Posterior cingulate gyrus (tissue), 11 donors: ENCODE measurements around the gene CLEC4M.
"Not testable (repeated sequence)": the region's sequence is repeated elsewhere in the genome, so short reads cannot be mapped to it uniquely, and the experiment has no call there.

Source experiments
- DNase-seq, 10 donors: peaks; one replicate each; pipeline versions ENCODE4 v3.0.0 to v3.0.0-alpha.2; 2020 to 2021; ENCODE audit warnings: mixed read lengths in 3 of 10
- intact Hi-C: fragments of 100-400 bp; cut with DNase I; formaldehyde crosslinking; loops from one replicate; pipeline ENCODE4 v1.15.1; 2023

The CLEC4M gene

DNA sequence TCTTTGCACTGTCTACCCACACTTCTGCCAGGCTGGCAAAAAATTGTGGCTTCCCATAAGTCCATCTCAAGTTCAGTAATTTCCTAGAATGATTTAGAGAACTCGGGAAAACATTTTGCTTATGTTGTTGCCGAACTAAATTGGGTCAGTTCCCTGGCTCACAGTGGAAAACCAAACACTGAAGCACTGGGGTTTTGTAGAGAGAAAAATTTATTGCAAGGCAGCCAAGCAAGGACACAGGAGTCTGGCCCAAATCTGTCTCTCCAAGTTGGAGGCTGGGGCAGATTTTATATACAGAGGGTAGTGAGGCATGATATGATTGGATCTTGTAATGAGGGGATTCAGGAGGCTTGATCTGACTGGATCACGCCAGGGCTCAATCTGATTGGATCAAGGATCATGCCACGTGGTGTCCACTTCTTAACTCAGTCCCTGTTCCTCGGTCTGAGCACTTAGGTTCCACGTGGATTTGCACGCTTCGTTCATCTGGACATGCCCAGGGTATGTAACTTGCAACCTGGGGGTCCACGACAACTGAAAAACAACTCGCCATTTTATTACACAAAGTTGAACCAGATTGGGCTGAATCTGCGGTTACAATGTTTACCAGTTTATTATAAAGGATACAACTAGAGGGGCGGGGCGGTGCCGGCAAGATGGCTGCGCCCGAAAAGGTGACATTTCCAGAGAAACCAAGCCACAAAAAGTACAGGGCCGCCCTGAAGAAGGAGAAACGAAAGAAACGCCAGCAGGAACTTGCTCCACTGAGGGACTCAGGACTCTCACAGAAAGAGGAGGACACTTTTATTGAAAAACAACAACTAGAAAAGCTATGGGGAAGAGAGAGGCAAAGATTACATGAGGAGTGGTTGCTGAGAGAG, 23.0 kb upstream of the CLEC4M start:
- DNase-seq, result no peak
- intact Hi-C loops, result no loop called here

DNA sequence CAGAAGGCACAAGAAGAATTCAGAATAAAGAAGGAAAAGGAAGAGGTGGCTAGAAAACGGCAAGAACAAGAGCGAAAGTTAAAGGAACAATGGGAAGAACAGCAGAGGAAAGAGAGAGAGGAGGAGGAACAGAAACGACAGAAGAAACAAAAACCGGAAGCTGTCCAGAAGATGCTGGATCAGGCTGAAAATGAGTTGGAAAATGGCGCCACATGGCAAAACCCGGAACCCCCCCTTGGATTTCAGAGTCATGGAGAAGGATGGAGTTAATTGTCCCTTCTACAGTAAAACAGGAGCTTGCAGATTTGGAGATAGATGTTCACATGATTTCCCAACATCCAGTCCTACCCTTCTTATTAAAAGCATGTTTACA, 22.4 kb upstream of the CLEC4M start:
- no peak for DNase-seq
- intact Hi-C loops, result no loop called here

DNA sequence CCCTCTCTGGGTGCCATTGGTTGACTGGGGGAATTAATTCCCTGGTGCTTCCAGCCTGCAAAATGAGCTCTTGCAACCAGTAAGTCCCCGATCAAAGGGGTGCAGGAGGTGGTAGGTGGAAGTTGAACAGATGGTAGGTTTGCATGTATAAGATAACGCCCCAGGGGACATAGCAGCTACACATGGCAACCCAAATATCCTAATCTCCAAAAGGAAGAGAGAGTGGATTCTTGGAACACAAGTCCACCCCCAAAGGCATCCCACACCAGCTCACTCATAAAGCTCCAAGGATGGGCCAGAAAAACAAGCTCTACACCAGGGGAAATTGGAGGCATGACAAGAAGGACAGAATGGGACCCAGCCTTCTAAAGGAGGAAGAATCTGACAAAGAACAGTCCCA, 20.5 kb upstream of the CLEC4M start:
- no peak for DNase-seq
- intact Hi-C loops, result no loop called here

DNA sequence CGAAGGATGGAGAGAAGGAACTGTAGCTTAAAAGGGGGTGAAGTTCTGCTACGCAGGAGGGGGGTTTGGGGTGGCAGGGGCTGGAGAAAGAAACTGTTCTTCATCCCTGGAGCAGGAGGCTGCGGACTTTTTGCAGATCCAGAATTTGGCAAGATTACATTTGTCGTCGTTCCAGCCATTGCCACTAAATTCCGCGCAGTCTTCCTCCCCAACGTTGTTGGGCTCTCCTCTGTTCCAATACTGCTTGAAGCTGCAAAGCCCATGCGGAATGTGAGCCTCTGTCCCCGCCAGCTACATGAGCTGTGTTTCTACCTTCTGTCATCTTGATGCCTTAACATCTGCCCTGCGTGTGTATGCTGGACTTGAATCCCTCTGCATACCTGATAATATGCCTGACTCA, 20.1 kb upstream of the CLEC4M start:
- DNase-seq, result peak in 1 of 10 donors; percentile 14
- intact Hi-C loops, result no loop called here

DNA sequence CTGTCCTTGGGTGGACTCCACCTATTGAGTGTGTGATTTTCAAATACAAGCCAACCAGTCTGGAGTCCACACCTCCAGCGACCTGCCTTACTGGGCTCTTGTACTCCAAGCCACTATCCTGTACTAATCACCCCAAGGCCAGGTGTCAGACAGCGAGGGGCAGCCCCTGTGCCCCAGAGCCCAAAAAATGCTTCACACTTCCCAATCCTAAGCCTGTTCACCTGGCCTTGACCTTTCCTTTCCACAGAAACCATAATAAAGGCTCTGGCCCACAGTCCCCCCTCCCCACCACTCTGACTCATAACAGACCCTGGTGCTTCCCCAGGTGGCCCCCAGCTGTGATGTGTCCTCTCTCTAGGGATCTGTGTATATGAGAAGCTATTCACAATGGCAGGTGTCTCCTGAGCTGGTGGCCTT, 19.6 kb upstream of the CLEC4M start:
- peak in 1 of 10 donors; percentile 4 for DNase-seq
- intact Hi-C loops, result no loop called here

DNA sequence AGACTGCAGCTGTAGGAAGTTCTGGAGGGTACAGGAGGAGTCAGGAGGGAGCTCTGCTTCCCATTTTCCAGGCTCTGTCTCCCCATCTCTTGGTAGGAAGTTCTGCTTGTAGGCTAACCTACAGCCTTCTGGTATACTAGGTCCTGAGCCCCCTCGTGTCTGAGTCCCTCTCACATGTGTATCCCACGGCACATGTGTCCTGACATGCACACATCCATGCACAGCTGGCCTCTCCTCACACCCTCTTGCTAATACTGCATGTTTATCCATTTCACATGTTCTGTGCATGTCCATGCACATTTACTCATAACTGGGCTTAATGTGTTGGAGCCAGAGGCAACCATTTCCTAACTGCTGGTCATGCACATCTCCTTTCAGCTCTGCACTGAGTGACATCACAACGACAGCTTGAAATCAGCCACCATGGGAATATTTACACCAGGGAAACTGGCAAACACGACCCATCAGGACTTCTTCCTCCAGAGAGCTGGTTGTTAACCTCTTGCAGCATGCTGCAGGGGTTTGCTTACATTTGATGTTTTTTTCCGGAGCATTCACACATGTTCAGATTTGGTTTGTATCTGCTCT, 18.8 kb upstream of the CLEC4M start:
- DNase-seq, result no peak
- intact Hi-C loops, result no loop called here

DNA sequence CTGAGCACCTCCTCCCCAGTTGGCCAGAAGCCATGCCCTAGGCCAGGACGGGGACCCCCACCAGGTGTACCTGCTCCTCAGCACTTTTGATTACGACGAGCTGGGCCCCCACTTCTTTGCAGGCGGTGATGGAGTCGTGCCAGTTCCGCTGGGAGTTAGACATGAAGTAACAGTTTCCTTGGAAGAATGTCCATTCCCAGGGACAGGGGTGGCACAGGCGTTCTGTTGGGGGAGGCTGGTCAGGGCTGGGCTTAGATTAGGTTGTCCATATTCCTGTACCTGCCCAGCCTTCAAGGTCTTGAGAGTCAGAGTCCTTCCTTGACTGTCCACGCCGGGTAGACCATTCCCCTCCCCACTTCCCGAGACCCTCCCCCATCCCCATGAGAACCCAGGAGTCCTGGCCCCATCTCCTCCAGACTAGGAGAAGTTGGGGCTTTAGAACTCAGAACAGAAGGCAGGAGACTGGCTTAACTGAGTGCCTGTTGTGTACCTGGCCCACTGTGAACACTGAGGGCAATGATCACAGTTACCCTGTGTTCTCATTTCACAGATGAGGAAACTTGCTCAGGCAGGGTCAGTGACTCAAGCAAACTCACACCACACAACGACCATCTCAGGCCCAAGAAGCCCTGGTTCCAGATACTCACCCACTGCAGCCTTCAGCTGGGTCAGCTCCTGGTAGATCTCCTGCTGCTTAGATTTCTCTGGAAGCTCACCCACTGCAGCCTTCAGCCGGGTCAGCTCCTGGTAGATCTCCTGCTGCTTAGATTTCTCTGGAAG, 18.0 kb upstream of the CLEC4M start:
- intact Hi-C loops, result no loop called here

DNA sequence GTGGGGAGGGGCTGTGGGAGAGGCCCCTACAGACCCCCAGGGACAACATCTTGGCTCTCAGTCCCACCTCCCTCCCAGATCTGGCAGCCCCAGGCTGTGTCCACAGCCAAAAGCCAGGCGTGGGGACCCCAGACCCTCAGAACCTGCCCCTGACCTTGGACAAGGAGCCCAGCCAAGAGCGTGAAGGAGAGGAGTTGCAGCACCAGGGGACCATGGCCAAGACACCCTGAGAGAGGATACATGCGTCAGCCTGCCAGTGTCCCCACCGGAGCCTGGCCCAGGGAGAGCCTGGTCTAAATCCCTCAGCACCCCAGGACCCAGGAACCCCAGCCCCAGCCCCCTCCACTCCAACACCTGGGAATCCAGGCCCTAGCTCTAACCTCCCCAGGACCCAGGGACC, 16.7 kb upstream of the CLEC4M start:
- peak in 1 of 10 donors; percentile 38 for DNase-seq
- intact Hi-C loops, result not testable (repeated sequence)

More for the DNA sequence above, 18.0 kb upstream of the CLEC4M start:
- DNase-seq, result no peak

DNA sequence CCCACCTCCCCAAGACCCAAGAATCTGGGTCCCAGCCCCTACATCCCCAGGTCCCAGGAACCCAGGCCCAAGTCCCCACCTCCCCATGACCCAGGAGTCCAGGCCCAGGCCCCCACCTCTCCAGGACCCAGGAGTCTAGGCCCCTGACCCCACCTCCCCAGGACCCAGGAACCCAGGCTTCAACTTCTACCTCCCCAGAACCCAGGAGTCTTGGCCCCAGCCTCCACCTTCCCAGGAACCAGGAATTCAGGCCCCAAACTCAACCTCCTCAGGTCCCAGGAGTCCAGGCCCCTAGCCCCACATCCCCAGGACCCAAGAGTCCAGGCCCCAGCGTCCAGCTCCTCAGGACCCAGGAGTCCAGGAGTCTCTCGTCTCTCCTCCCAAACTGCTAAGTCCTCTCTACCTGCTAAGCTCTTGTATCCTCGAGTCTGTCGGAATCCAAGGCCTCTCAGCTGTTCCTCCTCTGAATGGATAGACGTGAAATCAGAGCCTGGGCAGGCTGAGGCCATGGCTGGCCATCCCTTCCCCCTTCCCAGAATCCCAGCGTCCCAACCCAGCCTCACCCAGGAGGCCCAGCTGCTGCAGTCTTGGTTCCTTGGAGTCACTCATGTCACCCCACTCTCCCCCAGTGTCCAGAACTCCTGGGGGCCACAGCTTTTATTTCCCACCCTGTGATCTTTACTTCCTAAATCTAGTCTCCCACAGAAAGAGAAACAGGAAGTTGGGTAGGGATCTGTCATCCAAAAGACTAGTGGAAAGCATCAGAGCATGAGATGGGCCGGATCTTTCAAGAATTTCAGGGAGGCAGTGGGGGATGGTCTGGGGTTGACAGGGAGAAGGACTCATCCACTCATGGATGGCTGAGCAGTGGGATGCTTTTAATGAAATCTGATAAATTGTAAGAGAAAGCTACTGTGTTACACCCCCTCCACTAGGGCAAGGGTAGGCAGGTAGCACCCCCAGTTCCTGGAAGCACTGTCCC, 15.8 kb upstream of the CLEC4M start, which contains the start of gene CD209:
Gene CD209 (minus strand): TSS at position 632 of the 982 bp plus-strand sequence. CDS start 23 bp downstream, at position 609.
- intact Hi-C loops, result no loop called here
- DNase-seq, result peak in 1 of 10 donors; percentile 64

DNA sequence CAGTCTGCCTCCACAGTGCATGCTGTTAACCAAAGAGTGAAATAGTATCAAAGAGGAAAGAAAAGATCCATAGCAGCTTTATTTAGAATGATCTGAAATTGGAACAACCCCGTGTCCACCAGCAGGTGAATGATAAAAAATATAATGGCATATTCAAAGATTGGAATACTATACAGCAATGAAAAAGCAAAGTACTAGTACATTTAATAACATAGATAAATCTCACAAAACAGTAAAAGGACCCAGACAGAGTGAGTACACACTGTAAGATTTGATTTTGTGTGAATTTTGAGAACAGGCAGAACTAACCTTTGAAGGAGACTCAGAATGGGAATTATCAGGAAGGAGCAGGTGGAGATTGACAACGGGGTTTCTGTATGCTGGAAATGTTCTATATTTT, 14.9 kb upstream of the CLEC4M start:
- intact Hi-C loops, result no loop called here
- no peak for DNase-seq

DNA sequence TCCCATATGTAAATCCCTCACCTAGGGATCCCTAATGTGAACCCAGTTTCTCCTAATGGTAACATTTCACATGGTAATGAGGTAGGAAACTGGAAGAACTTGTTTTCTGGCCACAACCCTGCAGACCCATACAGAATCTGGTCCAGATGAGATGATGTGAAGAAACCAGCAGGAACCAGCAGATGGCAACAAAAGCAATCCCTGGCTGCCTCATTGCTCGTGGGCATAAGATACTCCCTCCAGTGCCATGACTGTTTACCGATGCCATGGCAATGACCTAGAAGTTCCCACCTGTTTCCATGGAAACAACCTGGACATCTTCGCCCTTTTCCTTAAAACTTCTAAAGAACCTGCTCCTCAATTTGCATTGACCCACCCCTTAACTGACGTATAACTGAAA, 14.3 kb upstream of the CLEC4M start:
- DNase-seq, result no peak
- intact Hi-C loops, result no loop called here

DNA sequence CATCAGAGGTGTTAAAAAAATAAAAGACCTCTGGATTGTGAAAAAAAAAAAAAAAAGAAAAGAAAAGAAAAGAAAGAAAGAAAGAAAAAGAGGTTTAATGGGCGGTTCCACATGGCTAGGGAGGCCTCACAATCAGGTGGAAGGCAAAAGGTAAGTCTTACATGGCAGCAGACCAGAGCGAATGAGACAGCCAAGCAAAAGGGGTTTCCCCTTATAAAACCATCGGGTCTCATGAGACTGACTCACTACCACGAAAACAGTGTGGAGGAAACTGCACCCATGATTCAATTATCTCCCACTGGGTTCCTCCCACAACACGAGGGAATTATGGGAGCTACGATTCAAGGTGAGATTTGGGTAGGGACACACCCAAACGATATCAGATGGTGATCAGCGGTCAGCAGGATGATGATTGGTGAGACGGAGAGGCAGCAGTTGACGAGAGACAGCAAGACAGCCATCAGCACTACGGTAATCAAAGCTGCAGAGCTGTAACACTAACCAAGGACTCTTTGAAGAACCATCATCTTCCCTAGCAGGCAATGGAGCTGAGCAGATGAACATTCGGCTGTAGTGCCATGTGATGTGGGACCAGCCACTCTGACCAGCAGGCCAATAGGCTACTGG, 11.8 kb upstream of the CLEC4M start:
- intact Hi-C loops, result no loop called here
- DNase-seq, result no peak

DNA sequence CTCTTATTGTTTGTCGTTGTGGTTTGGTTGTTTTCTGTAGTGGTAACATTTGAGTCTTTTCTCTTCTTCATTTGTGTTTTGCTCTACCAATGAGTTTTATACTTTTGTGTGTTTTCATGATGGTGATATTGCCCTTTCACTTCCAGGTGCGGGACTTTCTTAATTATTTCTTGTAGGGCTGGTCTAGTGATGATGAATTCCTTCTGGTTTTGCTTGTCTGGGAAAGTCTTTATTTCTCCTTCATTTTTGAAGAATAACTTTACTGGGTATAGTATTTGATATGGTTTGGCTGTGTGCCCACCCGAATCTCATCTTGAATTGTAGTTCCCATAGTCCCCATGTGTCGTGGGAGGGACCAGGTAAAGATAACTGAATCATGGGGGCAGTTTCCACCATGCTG, 6.8 kb upstream of the CLEC4M start:
- intact Hi-C loops, result no loop called here
- no peak for DNase-seq

DNA sequence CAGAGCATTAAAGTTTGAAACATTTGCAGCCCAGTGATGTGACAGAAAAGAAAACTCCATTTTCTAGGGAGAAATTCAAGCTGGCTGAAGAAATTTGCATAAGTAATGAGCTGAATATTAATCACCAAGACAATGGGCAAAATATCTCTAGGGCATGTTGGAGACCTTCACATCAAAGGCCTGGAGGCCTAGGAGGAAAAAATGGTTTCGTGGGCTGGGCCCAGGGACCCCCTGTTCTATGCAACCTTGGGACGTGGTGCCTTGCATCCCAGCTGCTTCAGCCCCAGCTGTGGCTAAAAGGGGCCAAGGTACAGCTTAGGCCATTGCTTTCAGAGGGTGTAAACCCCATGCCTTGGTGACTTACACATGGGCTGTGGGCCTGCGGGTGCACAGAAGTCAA, 5.7 kb upstream of the CLEC4M start:
- intact Hi-C loops, result no loop called here
- DNase-seq, result no peak

DNA sequence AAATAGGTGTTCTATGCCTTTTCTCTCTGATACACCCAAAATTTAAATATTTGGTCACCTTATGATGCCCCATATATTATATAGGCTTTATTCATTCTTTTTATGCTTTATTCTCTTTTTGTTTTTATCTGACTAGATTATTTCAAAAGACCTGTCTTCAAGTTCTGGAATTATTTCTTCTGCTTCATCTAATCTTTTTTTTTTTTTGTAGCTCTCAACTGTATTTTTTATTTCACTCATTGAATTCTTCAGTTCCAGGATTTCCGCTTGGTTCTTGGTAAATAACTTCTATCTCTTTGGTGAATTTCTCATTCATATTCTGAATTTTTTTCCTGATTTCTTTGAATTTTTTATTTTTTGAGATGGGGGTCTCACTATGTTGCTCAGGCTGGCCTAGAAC, 3.9 kb upstream of the CLEC4M start:
- intact Hi-C loops, result no loop called here

DNA sequence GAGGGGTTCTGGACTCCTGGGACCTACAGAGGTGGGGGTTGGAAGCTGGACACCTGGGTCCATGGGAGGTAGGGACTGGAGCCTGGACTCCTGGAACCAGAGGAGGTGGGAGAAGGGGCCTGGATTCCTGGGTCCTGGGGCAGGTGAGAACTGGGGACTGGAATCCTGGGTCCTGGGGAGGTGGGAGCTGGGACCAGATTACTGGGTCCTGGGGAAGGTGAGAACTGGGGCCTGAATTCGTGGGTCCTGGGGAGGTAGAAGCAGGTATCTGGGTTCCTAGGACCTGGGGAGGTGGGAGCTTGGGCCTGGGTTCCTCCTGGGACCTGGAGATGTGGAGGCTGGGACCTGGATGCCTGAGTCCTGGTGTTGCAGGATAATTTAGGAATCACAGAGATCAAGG, 653 bp downstream of the CLEC4M start:
- DNase-seq, result no peak
- intact Hi-C loops, result no loop called here

More for the DNA sequence above, 3.9 kb upstream of the CLEC4M start:
- no peak for DNase-seq

DNA sequence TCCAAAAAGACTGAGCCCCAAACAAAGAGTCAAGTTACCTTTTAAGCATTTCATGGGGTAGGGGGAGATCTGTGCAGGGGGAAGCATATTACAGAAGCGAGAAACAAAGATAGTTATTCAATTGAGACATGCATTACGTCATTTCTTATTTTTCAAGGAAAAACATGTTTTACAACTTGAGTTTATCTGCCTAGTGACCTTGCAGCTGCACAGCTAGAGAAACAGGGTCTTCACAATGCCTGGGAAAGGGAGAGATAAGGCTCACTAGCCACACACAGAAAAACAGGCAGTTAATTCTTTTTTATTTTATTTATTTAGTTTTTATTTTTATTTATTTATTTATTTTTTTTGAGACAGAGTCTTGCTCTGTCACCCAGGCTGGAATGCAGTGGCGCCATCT, 1.1 kb downstream of the CLEC4M start:
- intact Hi-C loops, DNase-seq: not testable (repeated sequence)

DNA sequence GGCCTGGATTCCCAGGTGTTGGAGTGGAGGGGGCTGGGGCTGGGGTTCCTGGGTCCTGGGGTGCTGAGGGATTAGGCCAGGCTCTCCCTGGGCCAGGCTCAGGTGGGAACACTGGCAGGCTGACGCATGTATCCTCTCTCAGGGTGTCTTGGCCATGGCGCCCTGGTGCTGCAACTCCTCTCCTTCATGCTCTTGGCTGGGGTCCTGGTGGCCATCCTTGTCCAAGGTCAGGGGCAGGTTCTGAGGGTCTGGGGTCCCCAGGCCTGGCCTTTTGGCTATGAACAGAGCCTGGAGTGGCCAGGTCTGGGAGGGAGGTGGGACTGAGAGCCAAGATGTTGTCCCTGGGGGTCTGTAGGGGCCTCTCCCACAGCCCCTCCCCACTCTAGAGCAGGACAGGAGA, 2.0 kb downstream of the CLEC4M start:
- intact Hi-C loops, DNase-seq: not testable (repeated sequence)

DNA sequence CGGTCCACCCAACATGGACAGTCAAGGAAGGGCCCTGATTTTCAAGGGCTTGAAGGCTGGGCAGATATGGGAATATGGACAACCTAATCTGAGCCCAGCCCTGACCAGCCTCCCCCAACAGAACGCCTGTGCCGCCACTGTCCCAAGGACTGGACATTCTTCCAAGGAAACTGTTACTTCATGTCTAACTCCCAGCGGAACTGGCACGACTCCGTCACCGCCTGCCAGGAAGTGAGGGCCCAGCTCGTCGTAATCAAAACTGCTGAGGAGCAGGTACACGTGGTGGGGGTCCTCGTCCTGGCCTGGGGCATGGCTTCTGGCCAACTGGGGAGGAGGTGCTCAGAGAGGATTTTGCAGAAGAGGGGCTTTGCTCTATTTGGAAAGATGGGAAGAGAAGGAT, 3.5 kb downstream of the CLEC4M start:
- no peak for DNase-seq
- intact Hi-C loops, result no loop called here

DNA sequence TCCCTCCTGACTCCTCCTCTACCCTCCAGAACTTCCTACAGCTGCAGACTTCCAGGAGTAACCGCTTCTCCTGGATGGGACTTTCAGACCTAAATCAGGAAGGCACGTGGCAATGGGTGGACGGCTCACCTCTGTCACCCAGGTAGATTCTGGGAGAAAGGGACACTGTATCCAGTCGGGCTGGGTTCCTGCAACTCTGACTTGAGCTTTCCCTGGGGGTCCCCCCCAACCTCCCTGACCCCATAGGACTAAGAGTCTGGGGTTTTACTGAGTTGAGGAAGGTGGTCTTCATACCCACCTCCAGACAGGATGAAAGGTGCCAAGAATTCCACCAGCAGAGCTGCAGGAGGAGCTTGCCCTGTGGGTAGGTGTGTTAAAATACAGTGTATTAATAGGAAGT, 4.4 kb downstream of the CLEC4M start:
- intact Hi-C loops, result no loop called here
- DNase-seq, result no peak
